ENCODE results near the gene GAD1.

GAD1 gene

DNA sequence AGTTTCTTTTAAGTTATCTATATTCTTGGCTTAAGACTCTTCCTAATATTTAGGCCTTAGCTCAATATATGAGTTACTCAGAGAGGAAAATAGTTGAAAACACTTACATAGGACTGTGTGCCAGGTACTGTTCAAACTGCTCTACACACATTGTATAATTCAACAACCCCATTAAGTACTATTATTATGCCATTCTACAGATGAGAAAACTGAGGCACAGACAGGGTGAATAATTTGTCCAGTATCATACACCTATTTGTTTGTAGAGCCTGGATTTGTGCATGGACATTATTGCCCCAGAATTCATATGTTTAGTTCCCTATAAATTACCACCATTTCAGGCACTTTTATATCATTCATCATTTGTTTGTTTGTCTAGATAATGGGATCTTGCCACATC is 17.7 kb upstream of the GAD1 start:
- Histone ChIP-seq H3K36me3 (replicated peaks; ENCODE audit: insufficient read depth, low read length) (no peaks in the 10 kb centered on the region), H3K79me2 (ENCODE audit: low read length) (no peaks in the 10 kb centered on the region), H3K9me3 (replicated peaks; ENCODE audit: insufficient read depth, low read length) (no peaks in the 10 kb centered on the region), H3K4me1 (ENCODE audit: low read length) (no peaks in the 10 kb centered on the region), H3K4me3 (ENCODE audit: low read length) (no peak overlapping the region), H3K4me2 (ENCODE audit: low read depth, low read length) (no peak overlapping the region), H3K27me3 (replicated peaks; ENCODE audit: insufficient read depth, low read length) (no peaks in the 10 kb centered on the region), H3K27ac (ENCODE audit: low read length) (no peak overlapping the region), H2AFZ (ENCODE audit: low read length) (no peak overlapping the region), H3F3A (ENCODE audit: insufficient read depth, low read length) (no peaks in the 10 kb centered on the region), H3K9me2 (replicated peaks; ENCODE audit: insufficient read depth, low read length) (no peaks in the 10 kb centered on the region), H3K9ac (ENCODE audit: low read length) (no peak overlapping the region), H4K20me1 (ENCODE audit: insufficient read depth, low read length) (no peaks in the 10 kb centered on the region)
- TF ChIP-seq EZH2 (optimal IDR thresholded peaks at IDR 0.05; ENCODE audit: low read depth, low read length) (no peak), EZH2phosphoT487 (IDR thresholded peaks at IDR 0.05; ENCODE audit: low read length) (no peak)
- no peak for DNase-seq

- Histone ChIP-seq H2AFZ (ENCODE audit: low read length) (no peak overlapping the region), H3K4me1 (ENCODE audit: low read length) (no peaks in the 10 kb centered on the region), H3K9ac (ENCODE audit: low read length) (no peak overlapping the region), H3K36me3 (replicated peaks; ENCODE audit: insufficient read depth, low read length) (no peaks in the 10 kb centered on the region), H3K4me3 (ENCODE audit: low read length) (no peak overlapping the region), H3F3A (ENCODE audit: insufficient read depth, low read length) (no peaks in the 10 kb centered on the region), H3K9me3 (replicated peaks; ENCODE audit: insufficient read depth, low read length) (no peaks in the 10 kb centered on the region), H3K27ac (ENCODE audit: low read length) (no peak overlapping the region), H3K79me2 (ENCODE audit: low read length) (no peaks in the 10 kb centered on the region), H3K4me2 (ENCODE audit: low read depth, low read length) (no peak overlapping the region), H3K27me3 (replicated peaks; ENCODE audit: insufficient read depth, low read length) (no peaks in the 10 kb centered on the region), H3K9me2 (replicated peaks; ENCODE audit: insufficient read depth, low read length) (no peaks in the 10 kb centered on the region), H4K20me1 (ENCODE audit: insufficient read depth, low read length) (no peaks in the 10 kb centered on the region)
- DNase-seq, result no peak
- TF ChIP-seq CTCF (IDR thresholded peaks at IDR 0.05; ENCODE audit: low read length), result no peak
- no peak for TF ChIP-seq EZH2 (optimal IDR thresholded peaks at IDR 0.05; ENCODE audit: low read depth, low read length)
- no peak for TF ChIP-seq EZH2phosphoT487 (IDR thresholded peaks at IDR 0.05; ENCODE audit: low read length)
These were observed 10.1 kb upstream of the GAD1 start for GRCh38 chr2:170806548-170806947.

DNA sequence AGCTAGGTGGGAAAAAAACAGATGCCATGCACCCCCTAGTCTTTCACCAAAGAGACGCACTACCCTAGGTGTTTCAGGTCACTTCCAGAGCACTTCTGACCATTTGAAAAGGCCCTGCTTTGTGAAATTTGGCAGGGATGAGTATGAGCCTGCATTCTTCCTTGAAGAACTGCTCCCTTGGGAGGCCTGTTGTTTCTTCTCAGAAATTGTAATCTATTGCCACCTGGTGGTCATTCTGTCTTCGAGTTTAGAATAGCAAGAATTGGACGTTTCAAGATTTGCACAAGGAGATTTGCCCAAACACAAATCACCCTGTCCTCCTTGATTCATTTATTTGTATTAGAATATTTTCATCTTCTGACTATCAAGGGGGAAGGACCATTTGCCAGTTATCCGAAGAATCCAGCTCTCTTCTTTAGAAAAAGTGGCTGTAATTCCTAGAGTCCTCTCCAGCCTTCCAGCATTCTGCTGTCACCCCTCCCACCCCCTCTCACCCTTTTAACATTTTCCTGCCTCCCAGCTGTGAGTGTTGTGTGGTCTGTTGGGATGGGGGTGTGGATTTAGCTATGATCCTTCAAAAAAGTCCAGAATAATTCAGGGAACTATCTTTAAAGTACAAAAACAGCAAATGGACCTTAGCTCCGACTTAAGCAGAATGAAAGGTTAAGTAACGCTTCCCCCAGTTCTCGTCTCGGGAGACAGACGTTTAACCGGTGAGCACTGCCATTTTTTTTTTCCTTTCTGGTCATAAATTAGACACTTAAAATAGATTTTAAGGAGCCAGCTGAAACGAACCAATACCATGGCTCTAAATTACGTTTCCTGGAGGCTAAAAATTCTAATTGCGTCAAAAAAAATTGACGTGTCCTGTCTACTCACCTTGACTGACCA is 3.7 kb upstream of the GAD1 start:
- Histone ChIP-seq H3K9me2 (replicated peaks; ENCODE audit: insufficient read depth, low read length) (no peaks in the 10 kb centered on the region), H3K4me3 (ENCODE audit: low read length) (no peak overlapping the region), H3F3A (ENCODE audit: insufficient read depth, low read length) (no peaks in the 10 kb centered on the region), H3K9me3 (replicated peaks; ENCODE audit: insufficient read depth, low read length) (no peaks in the 10 kb centered on the region), H3K27me3 (replicated peaks; ENCODE audit: insufficient read depth, low read length) (peaks cover 36% of the 10 kb centered on the region), H2AFZ (ENCODE audit: low read length) (no peak overlapping the region), H3K27ac (ENCODE audit: low read length) (no peak overlapping the region), H3K9ac (ENCODE audit: low read length) (no peak overlapping the region), H4K20me1 (ENCODE audit: insufficient read depth, low read length) (no peaks in the 10 kb centered on the region), H3K79me2 (ENCODE audit: low read length) (no peaks in the 10 kb centered on the region), H3K36me3 (replicated peaks; ENCODE audit: insufficient read depth, low read length) (no peaks in the 10 kb centered on the region), H3K4me2 (ENCODE audit: low read depth, low read length) (no peak overlapping the region), H3K4me1 (ENCODE audit: low read length) (peaks cover 9% of the 10 kb centered on the region; the same call in 1 of the 2 replicates)
- DNase-seq, result peak; percentile 73
- TF ChIP-seq EZH2 (optimal IDR thresholded peaks at IDR 0.05; ENCODE audit: low read depth, low read length) (no peak), EZH2phosphoT487 (IDR thresholded peaks at IDR 0.05; ENCODE audit: low read length) (no peak), CTCF (IDR thresholded peaks at IDR 0.05; ENCODE audit: low read length) (peak; percentile 69)

Measured in MM.1S (cell line).